ENCODE measurements around the gene ARHGAP31.

Gene ARHGAP31

GRCh38 chr3:119340014-119340413, 45.8 kb downstream of the ARHGAP31 start:
- ChIA-PET CTCF (no interaction called here), POLR2A (no interaction called here)
- no peak for DNase-seq (ENCODE audit: extremely low spot score)
- TF ChIP-seq FOXM1 (IDR thresholded peaks at IDR 0.05; ENCODE audit: borderline replicate concordance) (no peak), ELF4 (IDR thresholded peaks at IDR 0.05) (no peak), NFRKB (IDR thresholded peaks at IDR 0.05) (no peak), CTBP1 (IDR thresholded peaks at IDR 0.05; ENCODE audit: borderline replicate concordance) (no peak), L3MBTL2 (conservative IDR thresholded peaks at IDR 0.05) (no peak), FOXK2 (IDR thresholded peaks at IDR 0.05) (no peak), ARNT (IDR thresholded peaks at IDR 0.05) (no peak), SUZ12 (IDR thresholded peaks at IDR 0.05) (no peak), ZNF384 (IDR thresholded peaks at IDR 0.05) (no peak), PKNOX1 (IDR thresholded peaks at IDR 0.05) (no peak), FOXA1 (IDR thresholded peaks at IDR 0.05) (no peak), TARDBP (IDR thresholded peaks at IDR 0.05) (no peak), SP1 (IDR thresholded peaks at IDR 0.05) (no peak), LEF1 (IDR thresholded peaks at IDR 0.05; ENCODE audit: borderline replicate concordance) (no peak), BHLHE40 (IDR thresholded peaks at IDR 0.05; ENCODE audit: borderline replicate concordance) (no peak), HDGF (IDR thresholded peaks at IDR 0.05; ENCODE audit: borderline replicate concordance) (no peak)

GRCh38 chr3:119340446-119340845, 46.3 kb downstream of the ARHGAP31 start:
- POLR2A ChIA-PET: no interaction called here
- DNase-seq (ENCODE audit: extremely low spot score): no peak
- CTCF ChIA-PET: interaction anchor here (0.7 kb wide), 1 partner anchor 9 kb away, joined by 3 read pairs; no protein-coding TSS in a partner anchor
- TF ChIP-seq FOXA1 (IDR thresholded peaks at IDR 0.05): no peak
- no peak for TF ChIP-seq SUZ12 (IDR thresholded peaks at IDR 0.05)
- TF ChIP-seq FOXK2 (IDR thresholded peaks at IDR 0.05): no peak
- no peak for TF ChIP-seq LEF1 (IDR thresholded peaks at IDR 0.05; ENCODE audit: borderline replicate concordance)
- TF ChIP-seq FOXM1 (IDR thresholded peaks at IDR 0.05; ENCODE audit: borderline replicate concordance): no peak
- no peak for TF ChIP-seq HDGF (IDR thresholded peaks at IDR 0.05; ENCODE audit: borderline replicate concordance)
- no peak for TF ChIP-seq SP1 (IDR thresholded peaks at IDR 0.05)
- TF ChIP-seq ZNF384 (IDR thresholded peaks at IDR 0.05): no peak
- no peak for TF ChIP-seq L3MBTL2 (conservative IDR thresholded peaks at IDR 0.05)
- no peak for TF ChIP-seq CTBP1 (IDR thresholded peaks at IDR 0.05; ENCODE audit: borderline replicate concordance)
- TF ChIP-seq NFRKB (IDR thresholded peaks at IDR 0.05): no peak
- TF ChIP-seq BHLHE40 (IDR thresholded peaks at IDR 0.05; ENCODE audit: borderline replicate concordance): no peak
- TF ChIP-seq ARNT (IDR thresholded peaks at IDR 0.05): no peak
- TF ChIP-seq TARDBP (IDR thresholded peaks at IDR 0.05): no peak
- TF ChIP-seq PKNOX1 (IDR thresholded peaks at IDR 0.05): no peak

- POLR2A ChIA-PET: no interaction called here
- DNase-seq (ENCODE audit: extremely low spot score): no peak
- CTCF ChIA-PET: no interaction called here
- TF ChIP-seq SP1 (IDR thresholded peaks at IDR 0.05) (no peak), FOXK2 (IDR thresholded peaks at IDR 0.05) (no peak), L3MBTL2 (conservative IDR thresholded peaks at IDR 0.05) (no peak), TARDBP (IDR thresholded peaks at IDR 0.05) (no peak), SUZ12 (IDR thresholded peaks at IDR 0.05) (no peak), PKNOX1 (IDR thresholded peaks at IDR 0.05) (no peak), HDGF (IDR thresholded peaks at IDR 0.05; ENCODE audit: borderline replicate concordance) (no peak), FOXA1 (IDR thresholded peaks at IDR 0.05) (no peak), BHLHE40 (IDR thresholded peaks at IDR 0.05; ENCODE audit: borderline replicate concordance) (no peak), LEF1 (IDR thresholded peaks at IDR 0.05; ENCODE audit: borderline replicate concordance) (no peak), ARNT (IDR thresholded peaks at IDR 0.05) (no peak), NFRKB (IDR thresholded peaks at IDR 0.05) (no peak), ZNF384 (IDR thresholded peaks at IDR 0.05) (no peak), CTBP1 (IDR thresholded peaks at IDR 0.05; ENCODE audit: borderline replicate concordance) (no peak), FOXM1 (IDR thresholded peaks at IDR 0.05; ENCODE audit: borderline replicate concordance) (no peak)
Measured at GRCh38 chr3:119342176-119342575, 48.0 kb downstream of the ARHGAP31 start.

- ChIA-PET CTCF (no interaction called here), POLR2A (no interaction called here)
- TF ChIP-seq SP1 (IDR thresholded peaks at IDR 0.05): no peak
- no peak for TF ChIP-seq L3MBTL2 (conservative IDR thresholded peaks at IDR 0.05)
- no peak for TF ChIP-seq FOXA1 (IDR thresholded peaks at IDR 0.05)
- no peak for TF ChIP-seq FOXM1 (IDR thresholded peaks at IDR 0.05; ENCODE audit: borderline replicate concordance)
- TF ChIP-seq ARNT (IDR thresholded peaks at IDR 0.05): no peak
- no peak for TF ChIP-seq BHLHE40 (IDR thresholded peaks at IDR 0.05; ENCODE audit: borderline replicate concordance)
- no peak for TF ChIP-seq FOXK2 (IDR thresholded peaks at IDR 0.05)
- TF ChIP-seq LEF1 (IDR thresholded peaks at IDR 0.05; ENCODE audit: borderline replicate concordance): no peak
- TF ChIP-seq ZNF384 (IDR thresholded peaks at IDR 0.05): no peak
- TF ChIP-seq CTBP1 (IDR thresholded peaks at IDR 0.05; ENCODE audit: borderline replicate concordance): no peak
- no peak for TF ChIP-seq HDGF (IDR thresholded peaks at IDR 0.05; ENCODE audit: borderline replicate concordance)
- TF ChIP-seq TARDBP (IDR thresholded peaks at IDR 0.05): no peak
- TF ChIP-seq ELF4 (IDR thresholded peaks at IDR 0.05): no peak
- no peak for TF ChIP-seq NFRKB (IDR thresholded peaks at IDR 0.05)
- no peak for TF ChIP-seq SUZ12 (IDR thresholded peaks at IDR 0.05)
- TF ChIP-seq PKNOX1 (IDR thresholded peaks at IDR 0.05): no peak
- DNase-seq (ENCODE audit: extremely low spot score): no peak
Measured at GRCh38 chr3:119343719-119344118, 49.5 kb downstream of the ARHGAP31 start.

- TF ChIP-seq ZNF384 (IDR thresholded peaks at IDR 0.05) (no peak), HDGF (IDR thresholded peaks at IDR 0.05; ENCODE audit: borderline replicate concordance) (no peak), LEF1 (IDR thresholded peaks at IDR 0.05; ENCODE audit: borderline replicate concordance) (no peak)
- CTCF ChIA-PET: interaction anchor here (1.4 kb wide), 1 partner anchor 20 kb away, joined by 4 read pairs; no protein-coding TSS in a partner anchor
- DNase-seq (ENCODE audit: extremely low spot score): no peak
- POLR2A ChIA-PET: interaction anchor here (0.5 to 1.5 kb wide), 2 partner anchors 23 to 508 kb away, joined by 3 read pairs; no protein-coding TSS in a partner anchor
Measured at GRCh38 chr3:119346076-119346496, 51.9 kb downstream of the ARHGAP31 start.

Data from HEK293T (cell line).